GM12891 (cell line): Measurements from ENCODE around the gene CCDC50.

Source experiments
- POLR2A ChIP-seq: IDR thresholded peaks from 2 replicates; pipeline ENCODE4 v1.6.1; 2011; ENCODE audit warnings: low read depth, low read length, control low read depth
- POLR2AphosphoS5 ChIP-seq: IDR thresholded peaks from 2 replicates; pipeline ENCODE4 v1.6.1; 2011; ENCODE audit warnings: low read depth, low read length, control low read depth
- TAF1 ChIP-seq: IDR thresholded peaks from 2 replicates; pipeline ENCODE4 v1.6.1; 2011; ENCODE audit warnings: low read depth, low read length, control low read depth

- TF ChIP-seq POLR2A (no peak), TAF1 (no peak), POLR2AphosphoS5 (no peak)
Observed at GRCh38 chr3:191343115-191343514, 13.9 kb downstream of the CCDC50 start.
